CD4-positive, alpha-beta T cell treated with Interferon gamma for 1 hour (primary cell): ENCODE data around the gene OR10H4.
"Not testable (repeated sequence)": the region's sequence is repeated elsewhere in the genome, so short reads cannot be mapped to it uniquely, and the experiment has no call there.

Experiments
- DNase-seq: peaks from one replicate; pipeline ENCODE4 v3.0.0-alpha.2; 2020

The OR10H4 gene, protein sequence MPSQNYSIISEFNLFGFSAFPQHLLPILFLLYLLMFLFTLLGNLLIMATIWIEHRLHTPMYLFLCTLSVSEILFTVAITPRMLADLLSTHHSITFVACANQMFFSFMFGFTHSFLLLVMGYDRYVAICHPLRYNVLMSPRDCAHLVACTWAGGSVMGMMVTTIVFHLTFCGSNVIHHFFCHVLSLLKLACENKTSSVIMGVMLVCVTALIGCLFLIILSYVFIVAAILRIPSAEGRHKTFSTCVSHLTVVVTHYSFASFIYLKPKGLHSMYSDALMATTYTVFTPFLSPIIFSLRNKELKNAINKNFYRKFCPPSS

DNA sequence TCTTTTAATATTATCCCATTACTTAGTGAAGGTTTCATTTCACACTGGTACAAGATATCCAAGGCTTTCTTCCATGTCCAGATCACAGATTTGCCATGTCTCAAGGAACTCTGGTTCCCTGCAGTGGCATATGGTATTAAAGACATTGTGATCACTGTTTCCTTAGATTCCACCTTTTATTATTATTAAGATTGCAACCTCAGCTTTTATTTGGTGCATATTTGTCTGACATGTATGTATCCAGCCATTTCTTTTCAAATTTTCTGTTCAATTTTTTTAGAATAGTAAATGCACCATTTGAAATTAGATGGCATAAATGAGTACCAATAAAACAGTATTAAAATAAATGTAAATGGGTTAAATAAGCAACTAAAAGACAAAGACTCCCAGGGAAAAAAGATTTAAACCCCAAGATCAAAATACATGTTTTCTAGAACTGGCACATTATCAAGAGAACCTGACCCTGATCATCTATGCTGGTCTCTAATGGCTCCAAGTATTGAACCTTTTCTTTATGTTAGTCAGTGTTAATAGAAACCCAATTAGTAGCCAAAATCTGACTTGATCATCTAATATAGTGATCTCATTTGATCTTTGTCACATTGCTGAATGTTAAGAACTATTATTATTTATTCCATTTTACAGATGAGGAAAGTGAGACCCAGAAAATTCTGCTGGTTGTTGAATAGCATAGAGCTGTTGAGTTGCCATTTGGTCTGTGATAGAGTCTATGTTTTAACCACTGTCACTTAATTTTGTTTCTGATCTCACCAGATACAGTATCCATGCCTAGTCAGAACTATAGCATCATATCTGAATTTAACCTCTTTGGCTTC is at the start of gene OR10H4:
Gene OR10H4, plus strand, starts transcription at position 786 of the 836 bp plus-strand sequence. Its CDS starts 0 bp downstream, at position 786.
- DNase-seq: no peak

DNA sequence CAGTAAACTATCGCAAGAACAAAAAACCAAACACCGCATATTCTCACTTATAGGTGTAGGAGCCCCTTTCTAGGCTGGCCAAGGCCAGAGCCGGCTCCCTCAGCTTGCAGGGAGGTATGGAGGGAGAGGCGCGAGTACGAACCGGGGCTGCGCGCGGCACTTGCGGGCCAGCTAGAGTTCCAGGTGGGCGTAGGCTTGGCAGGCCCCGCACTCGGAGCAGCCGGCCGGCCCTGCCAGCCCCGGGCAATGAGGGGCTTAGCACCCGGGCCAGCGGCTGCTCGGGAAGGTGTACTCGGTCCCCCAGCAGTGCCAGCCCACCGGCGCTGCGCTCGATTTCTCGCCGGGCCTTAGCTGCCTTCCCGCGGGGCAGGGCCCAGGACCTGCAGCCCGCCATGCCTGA is 49.2 kb upstream of the OR10H4 start:
- DNase-seq: not testable (repeated sequence)

DNA sequence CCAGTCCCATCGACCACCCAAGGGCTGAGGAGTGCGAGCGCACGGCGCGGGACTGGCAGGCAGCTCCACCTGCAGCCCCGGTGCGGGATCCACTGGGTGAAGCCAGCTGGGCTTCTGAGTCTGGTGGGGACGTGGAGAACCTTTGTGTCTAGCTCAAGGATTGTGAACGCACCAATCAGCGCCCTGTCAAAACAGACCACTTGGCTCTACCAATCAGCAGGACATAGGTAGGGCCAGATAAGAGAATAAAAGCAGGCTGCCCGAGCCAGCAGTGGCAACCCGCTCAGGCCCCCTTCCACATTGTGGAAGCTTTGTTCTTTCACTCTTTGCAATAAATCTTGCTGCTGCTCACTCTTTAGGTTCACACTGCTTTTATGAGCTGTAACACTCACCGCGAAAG is 48.8 kb upstream of the OR10H4 start:
- DNase-seq: not testable (repeated sequence)

DNA sequence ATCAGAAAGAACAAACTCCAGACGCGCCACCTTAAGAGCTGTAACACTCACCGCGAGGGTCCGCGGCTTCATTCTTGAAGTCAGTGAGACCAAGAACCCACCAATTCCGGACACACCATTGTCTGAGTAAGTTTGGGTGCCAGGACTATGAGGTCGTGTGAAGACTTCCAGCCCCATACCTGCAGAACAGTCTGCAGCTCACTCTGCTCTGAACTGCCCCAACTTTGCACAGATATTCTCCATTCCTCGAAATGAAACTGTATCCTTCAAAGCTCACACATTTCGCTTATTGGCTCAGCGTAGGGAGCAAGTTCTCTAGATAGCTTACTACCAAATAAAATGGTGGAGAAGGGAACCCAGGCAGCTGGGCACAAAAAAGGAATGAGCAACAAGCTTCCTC is 48.3 kb upstream of the OR10H4 start:
- no peak for DNase-seq

DNA sequence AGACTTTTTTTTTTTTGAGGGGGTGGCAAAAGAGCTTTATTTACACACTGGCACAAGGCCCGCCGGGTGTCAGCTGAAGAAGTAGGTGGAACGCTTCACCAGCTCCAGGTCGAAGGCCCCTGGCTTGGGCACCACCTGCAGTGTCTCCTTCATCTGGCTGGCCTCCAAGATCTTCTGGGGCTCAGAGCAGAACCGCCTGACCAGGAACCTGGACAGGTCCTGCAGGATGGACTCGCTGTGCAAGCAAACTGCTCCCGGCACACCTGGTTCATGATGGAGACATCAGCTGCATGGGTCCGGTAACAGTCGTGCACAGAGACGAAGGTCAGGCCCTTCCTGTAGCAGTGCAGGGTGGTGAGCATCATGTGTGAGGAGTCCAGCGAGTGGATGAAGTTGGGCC is 46.6 kb upstream of the OR10H4 start:
- DNase-seq: no peak

DNA sequence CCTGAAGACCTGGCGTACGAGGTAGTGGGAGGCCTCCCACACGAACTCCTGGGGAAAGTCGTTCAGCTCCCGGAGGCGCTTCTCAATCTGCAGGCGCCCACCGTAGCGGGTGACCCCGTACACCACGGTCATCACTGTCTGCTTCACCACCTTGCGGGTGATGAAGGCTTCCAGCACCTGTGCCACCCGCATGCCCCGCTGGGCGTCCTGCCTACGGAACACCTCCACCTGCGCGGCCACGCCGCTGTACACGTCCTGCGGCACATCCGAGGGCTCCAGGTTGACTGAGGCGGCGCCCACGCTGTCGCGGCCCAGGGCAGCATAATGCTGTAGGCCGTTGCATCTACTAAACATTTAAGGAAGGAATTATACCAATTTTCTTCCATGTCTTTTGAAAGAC is 45.9 kb upstream of the OR10H4 start:
- not testable (repeated sequence) for DNase-seq

DNA sequence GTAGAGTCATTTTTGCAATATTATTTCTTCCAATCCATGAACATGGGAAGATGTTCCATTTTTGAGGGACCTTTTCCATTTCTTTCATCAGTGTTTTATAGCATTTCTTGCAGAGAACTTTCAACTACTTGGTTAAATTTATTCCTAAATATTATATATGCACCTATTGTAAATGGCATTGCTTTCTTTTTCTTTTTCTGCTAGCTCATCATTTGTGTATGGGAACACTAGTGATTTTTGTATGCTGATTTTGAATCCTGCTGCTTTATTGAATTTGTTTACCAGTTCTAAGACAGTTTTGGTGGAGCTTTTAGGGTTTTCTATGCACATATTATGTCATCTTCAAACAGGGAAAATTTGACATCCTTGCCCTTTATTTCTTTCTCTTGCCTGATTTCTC is 43.8 kb upstream of the OR10H4 start:
- no peak for DNase-seq

DNA sequence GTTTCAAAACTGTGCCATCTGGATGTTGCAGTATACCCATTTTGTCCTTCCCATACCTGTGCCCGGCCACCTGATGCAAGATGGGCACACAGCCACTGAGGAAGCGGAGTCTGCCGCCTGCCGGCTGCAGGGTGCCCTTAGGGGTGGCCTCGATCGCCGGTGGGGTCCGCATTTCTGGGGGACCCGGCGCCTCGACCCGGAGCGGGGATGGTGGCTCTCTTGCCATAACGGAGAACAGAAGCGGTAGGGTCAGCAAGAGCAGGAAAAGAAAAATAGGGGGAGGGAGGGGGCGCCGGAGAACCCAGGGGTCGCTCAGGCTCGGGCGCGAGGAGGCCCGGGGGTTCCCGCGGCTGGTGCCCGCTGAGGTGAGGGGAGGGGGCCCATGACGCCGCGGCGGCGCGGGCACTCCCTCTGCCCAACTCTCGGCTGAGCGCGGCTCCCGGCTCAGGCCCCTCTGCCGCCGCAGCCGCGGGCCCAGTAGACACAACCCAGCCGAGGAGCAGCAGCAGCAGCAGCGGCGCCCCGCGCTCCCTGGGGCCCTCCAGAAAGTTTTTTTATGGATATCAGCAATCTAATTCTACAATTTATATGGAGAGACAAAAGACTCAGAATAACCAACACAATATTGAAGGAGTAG is 37.1 kb upstream of the OR10H4 start:
- no peak for DNase-seq

DNA sequence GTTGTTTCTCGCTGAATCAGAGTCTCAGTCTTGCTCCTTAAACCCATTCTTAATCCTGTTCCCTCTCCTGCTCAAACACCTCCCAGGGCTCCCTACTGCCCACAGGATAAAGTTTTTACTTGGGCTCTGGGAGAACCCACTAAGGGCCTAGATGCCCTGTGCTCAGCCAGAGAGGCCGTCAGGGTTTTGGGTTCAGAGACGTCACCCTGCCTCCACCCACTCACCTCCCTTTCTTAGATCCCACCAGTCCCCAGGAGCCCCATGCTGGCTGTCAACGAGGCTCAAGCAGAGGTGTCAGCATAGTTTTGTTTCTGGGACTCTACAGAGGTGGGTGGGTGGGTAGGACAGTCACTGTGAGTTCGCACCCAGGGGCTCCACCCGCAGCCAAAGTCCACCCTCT is 35.4 kb upstream of the OR10H4 start:
- no peak for DNase-seq

DNA sequence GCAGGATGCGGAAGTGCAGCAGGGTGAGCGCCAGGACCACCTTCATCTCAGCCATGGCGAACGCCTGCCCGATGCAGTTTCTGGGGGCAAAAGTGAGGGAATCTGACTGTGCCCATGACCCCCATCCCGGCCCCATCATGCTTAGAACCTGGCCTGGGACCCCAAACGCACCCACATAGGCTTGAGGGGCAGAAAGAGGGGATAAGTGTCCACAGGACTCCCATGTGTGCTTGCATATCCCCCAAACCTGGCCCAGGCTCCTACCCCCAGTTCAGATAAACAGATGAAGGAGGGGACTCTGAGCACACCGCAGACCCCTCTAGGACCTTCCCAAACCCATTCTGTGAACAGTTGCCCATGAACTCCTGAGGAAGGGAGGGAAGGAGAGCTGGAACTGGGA is 35.0 kb upstream of the OR10H4 start:
- DNase-seq: no peak

DNA sequence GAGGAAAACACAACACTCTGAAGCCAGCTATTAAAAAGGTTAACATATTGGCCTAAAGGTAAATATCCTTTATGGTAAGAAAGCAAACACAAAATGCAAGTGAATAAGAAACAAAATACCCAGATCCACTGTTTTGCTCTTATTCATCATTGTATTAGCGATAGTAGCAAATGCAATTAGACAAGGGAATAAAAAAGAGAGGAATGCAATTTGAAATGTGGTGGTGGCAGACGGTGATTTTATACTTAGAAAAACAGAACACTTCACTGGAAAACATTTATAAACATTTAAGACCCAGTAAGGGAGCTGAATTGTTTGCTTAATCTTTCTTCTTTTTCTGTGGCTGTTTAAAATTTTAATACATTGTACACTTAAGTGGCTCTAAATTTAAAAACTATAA is 33.7 kb upstream of the OR10H4 start:
- no peak for DNase-seq

DNA sequence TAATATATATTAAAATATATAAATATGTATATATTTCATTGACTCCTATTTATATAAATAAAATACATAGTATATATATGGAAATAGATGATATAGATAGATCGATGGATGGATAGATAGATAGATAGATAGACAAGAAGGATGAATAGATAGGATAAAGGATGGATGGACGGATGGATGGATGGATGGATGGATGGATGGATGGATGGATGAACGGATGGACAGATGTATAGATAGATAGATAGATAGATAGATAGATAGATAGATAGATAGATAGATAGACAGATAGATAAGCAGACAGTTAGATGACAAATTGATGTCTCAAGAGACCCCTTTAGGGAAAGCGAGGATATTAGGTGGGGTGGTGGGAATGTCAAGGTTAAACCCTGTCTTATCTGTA is 29.6 kb upstream of the OR10H4 start:
- DNase-seq: no peak

DNA sequence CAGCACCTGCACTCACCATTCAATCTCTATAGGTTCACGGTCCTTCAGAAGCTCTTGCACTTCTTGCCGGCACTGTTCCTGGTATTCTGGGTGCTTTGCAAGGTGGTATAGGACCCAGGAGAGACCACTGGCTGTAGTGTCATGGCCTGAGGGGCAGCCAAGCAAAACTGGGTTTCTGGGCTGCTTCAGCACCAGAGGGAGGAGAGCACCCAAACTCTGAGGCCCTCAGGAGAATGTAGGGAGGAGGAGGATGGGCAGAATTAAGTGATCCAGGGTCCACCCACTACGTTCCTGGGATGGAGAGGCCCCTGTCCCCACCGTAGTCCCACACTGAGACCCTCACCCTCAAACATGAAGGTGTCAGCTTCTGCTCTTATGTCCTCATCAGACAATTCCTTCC is 26.8 kb upstream of the OR10H4 start:
- DNase-seq: no peak

DNA sequence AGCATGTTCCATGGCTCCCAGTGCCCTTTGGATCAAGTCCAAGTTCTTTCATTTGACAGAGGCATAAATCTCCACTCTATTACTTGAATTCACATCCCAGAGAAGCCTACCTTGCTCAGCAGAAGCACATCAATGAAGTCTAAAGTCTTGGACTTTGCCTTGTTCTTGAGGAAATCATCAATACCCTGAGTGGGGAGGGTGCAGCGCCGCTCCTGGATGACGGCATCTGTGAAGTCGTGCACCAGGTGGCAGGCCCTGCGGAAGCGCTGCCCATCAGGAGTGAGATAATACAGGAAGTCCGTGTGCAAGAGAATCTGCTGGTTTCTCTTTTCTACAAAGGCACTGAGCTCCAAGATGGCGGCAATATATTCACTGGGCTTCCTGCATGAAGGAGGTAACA is 25.1 kb upstream of the OR10H4 start:
- no peak for DNase-seq

DNA sequence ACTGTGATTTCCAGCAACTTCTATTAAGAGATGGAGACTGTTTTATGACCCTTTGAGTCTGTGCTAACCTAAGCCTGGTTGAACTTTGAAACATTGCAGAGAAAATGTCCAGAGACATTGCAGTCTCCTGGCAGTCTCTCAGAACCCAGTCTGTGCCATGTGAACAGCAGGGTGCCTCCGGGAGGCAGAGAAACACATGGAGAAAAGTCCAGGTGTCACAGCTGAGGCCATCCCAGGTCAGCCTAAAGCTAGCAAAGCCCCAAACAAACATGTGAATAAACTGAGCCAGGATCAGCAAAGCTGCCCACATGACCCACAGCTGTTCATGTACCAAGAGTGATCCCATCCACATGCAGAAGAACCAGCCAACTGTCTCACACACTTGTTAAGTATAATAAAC is 22.3 kb upstream of the OR10H4 start:
- DNase-seq: no peak

DNA sequence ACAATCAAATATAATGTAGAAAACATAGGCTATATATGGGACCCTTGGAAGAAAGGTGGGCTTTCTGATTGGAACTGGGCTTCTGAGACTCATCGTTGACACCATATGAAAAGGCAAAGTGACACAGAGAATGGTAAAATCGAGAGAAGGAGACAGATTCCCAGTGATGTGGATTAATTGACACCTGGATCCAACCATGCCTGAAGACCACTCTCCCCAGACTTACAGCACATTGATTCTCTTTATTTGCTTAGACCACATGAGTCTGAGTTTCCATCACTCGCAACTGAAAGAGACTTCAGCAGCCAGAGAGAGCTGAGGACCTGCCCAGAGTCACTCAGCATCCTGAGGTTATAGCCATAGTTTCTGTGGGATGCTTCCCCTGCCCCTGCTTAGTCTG is 20.5 kb upstream of the OR10H4 start:
- no peak for DNase-seq

DNA sequence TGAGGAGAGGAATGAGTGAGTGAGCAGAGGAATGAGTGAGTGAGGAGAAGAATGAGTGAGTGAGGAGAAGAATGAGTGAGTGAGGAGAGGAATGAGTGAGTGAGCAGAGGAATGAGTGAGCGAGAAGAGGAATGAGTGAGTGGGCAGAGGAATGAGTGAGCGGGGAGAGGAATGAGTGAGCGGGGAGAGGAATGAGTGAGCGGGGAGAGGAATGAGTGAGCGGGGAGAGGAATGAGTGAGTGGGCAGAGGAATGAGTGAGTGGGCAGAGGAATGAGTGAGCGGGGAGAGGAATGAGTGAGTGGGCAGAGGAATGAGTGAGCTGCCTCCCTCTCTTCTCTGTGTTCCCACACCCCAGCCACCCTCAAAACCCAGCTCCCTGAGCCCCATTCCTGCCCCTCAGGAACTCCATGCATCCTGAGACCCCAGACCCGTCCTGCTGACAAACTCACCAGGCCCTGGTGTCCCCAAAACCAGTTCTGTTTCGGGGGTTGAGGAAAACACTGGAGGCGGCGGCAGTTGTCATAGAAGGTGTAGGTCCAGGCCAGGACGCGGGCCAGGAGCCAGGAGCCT is 15.0 kb upstream of the OR10H4 start:
- DNase-seq: not testable (repeated sequence)

DNA sequence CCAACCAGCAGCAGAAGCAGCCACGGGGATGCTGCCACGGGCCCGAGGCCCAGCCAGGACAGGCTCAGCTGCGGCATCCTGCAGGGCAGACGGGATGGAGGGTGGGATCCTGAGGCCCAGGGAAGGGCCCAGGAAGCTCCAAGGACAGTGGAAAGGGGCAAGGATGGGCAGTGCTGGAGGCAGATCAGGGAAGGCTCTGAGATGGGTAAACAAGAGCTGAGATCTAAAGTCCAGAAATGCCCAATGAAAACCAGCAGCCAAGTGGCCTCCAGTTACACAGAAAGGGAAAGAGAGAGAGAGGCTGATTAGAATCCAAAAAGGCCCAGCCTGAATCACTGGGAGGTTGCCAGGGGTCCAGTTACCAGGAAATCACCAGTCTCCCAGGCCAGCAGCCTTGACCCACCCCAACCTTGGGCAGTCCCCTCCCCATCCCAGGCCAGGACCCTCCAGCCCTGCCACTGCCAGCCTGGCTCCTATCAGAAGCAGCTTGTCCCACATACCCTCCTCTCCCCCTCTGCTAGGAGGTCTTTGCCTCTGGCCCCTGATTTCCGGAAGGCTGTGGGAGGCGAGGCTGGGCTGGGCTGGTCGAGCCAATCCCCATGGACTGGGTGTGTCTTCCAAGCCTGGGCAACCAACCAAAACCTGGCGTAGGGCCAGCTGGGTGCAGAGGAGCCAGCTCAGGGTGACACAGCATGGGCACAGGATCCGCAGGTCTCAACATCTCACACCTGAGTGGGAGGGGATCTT is 14.3 kb upstream of the OR10H4 start, which contains the start of gene CYP4F11:
Gene CYP4F11, minus strand, starts transcription at position 198 of the 747 bp plus-strand sequence. Its CDS starts 121 bp downstream, at position 77.
- DNase-seq: no peak

DNA sequence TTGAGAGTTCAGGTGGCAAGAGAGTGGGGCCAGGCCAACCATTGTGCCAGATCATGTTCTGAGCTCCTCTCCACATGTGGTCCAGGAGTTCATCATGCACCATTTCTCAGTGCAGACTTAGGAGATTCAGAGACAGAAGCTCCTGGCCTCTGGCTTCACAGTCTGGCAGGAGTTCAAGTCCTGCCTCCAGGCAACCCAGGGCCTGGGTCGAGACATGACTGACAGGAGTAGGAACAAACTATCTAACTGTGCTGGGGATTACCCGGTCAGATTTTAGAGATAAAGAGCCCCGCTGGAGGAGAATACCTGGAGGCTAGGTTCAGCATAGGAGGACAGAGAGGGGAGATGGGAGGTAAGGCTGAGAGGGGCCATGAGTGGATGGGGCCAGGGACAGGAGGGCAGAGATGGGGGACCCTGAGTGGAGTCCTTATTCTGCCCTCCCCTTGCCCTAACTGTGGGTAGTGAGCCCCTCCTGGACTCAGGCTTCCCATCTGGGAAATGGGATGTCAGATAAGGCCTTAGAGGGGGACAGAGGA is 13.6 kb upstream of the OR10H4 start:
- no peak for DNase-seq

DNA sequence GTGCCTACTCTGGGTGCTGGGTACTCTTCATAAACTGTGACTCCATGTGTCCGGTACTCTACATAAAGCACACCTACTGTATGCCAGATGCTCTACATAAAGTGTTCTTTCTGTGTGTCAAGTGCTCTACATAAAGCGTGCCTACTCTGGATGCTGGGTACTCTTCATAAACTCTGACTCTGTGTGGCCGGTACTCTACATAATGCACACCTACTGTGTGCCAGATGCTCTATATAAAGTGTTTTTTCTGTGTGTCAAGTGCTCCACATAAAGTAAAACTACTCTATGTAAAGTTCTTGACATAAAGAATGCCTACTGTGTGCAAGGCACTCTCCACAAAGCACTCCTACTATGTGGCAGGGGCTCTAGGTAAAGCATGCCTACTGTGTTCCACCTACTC is 12.6 kb upstream of the OR10H4 start:
- no peak for DNase-seq

DNA sequence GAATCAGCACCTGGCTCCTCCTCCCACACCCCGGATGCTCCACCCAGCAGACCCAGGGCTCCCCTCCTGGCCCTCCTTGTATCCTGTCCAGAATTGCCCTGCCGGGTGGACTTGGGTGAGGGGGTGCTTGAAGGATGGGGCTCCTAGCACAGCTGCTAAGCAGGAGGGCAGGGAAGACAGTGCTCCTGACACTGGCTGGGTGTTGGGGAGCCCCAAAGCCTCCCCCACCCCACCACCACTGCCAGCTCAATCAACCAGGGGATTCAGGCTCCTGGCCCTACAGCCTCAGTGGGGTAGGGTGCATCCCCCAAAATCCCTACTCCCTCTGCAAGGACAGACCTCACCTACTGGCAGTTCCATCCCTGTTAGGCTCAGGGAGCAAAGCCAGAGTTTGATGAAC is 11.9 kb upstream of the OR10H4 start:
- DNase-seq: no peak

DNA sequence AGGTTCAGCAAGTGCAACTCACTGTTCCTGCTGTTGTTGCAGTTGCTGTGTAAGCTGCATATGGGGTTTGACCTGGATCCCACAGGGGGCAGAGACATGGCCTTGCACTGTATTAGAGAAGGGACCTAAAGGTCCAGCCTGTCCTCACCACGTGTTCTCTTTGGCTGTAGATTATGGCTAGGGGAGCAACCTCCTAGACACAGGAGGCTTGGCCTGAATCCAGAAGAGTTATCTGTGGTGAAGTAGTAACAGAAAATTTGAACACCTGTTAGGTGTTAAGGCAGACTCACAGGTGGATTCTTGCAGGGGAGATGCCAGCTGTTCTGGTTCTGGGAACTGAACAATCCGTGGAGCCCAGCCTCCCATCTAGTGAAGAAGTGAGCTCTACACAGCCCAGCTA is 11.0 kb upstream of the OR10H4 start:
- DNase-seq: no peak
